GM18519 (cell line): Measurements from ENCODE around the gene TMEM117.
"Not testable (repeated sequence)": the region's sequence is repeated elsewhere in the genome, so short reads cannot be mapped to it uniquely, and the experiment has no call there.

ENCODE experiments used
- ATAC-seq: cut with Tn5 transposase; IDR thresholded peaks from one replicate; pipeline ENCODE4 v1.9.1; 2021; ENCODE audit warnings: mild to moderate bottlenecking, moderate library complexity; ENCODE audit not compliant: unreplicated experiment, low FRiP score

TMEM117 gene

GRCh38 chr12:44342371-44342770 is 506.5 kb downstream of the TMEM117 start:
- ATAC-seq = no peak

- no peak for ATAC-seq
Measured at GRCh38 chr12:44347145-44347544, 511.3 kb downstream of the TMEM117 start.

- no peak for ATAC-seq
Measured at GRCh38 chr12:44357494-44357893, 521.6 kb downstream of the TMEM117 start.

GRCh38 chr12:44358636-44359035 is 522.8 kb downstream of the TMEM117 start:
- ATAC-seq = no peak

- no peak for ATAC-seq
Measured at GRCh38 chr12:44362947-44363346, 527.1 kb downstream of the TMEM117 start.

- ATAC-seq = no peak
Measured at GRCh38 chr12:44367136-44367535, 531.3 kb downstream of the TMEM117 start.

GRCh38 chr12:44367916-44368315 is 532.0 kb downstream of the TMEM117 start:
- no peak for ATAC-seq

GRCh38 chr12:44369998-44370397 is 534.1 kb downstream of the TMEM117 start:
- no peak for ATAC-seq

GRCh38 chr12:44370982-44371381 is 535.1 kb downstream of the TMEM117 start:
- no peak for ATAC-seq

- no peak for ATAC-seq
Measured at GRCh38 chr12:44372259-44372658, 536.4 kb downstream of the TMEM117 start.

GRCh38 chr12:44375694-44376093 is 539.8 kb downstream of the TMEM117 start:
- no peak for ATAC-seq

GRCh38 chr12:44377443-44378187 is 541.7 kb downstream of the TMEM117 start:
- no peak for ATAC-seq

- not testable (repeated sequence) for ATAC-seq
Measured at GRCh38 chr12:44379113-44379512, 543.2 kb downstream of the TMEM117 start.

- no peak for ATAC-seq
Measured at GRCh38 chr12:44379831-44380230, 544.0 kb downstream of the TMEM117 start.

- no peak for ATAC-seq
Measured at GRCh38 chr12:44380861-44381260, 545.0 kb downstream of the TMEM117 start.

GRCh38 chr12:44381341-44381740 is 545.5 kb downstream of the TMEM117 start:
- ATAC-seq = no peak

- ATAC-seq = no peak
Measured at GRCh38 chr12:44384136-44384535, 548.3 kb downstream of the TMEM117 start.

- no peak for ATAC-seq
Measured at GRCh38 chr12:44385964-44386363, 550.1 kb downstream of the TMEM117 start.

GRCh38 chr12:44387581-44387980 is 551.7 kb downstream of the TMEM117 start:
- ATAC-seq = no peak

GRCh38 chr12:44389038-44389437 is 553.2 kb downstream of the TMEM117 start:
- no peak for ATAC-seq

GRCh38 chr12:44389896-44390295 is 554.0 kb downstream of the TMEM117 start:
- ATAC-seq = no peak

- ATAC-seq = no peak
Measured at GRCh38 chr12:44397631-44398030, 561.8 kb downstream of the TMEM117 start.

GRCh38 chr12:44403185-44403584 is 567.3 kb downstream of the TMEM117 start:
- ATAC-seq = no peak
